Measurements from ENCODE around the gene GTF3C5.
"Not testable (repeated sequence)": the region's sequence is repeated elsewhere in the genome, so short reads cannot be mapped to it uniquely, and the experiment has no call there.

The GTF3C5 gene

DNA sequence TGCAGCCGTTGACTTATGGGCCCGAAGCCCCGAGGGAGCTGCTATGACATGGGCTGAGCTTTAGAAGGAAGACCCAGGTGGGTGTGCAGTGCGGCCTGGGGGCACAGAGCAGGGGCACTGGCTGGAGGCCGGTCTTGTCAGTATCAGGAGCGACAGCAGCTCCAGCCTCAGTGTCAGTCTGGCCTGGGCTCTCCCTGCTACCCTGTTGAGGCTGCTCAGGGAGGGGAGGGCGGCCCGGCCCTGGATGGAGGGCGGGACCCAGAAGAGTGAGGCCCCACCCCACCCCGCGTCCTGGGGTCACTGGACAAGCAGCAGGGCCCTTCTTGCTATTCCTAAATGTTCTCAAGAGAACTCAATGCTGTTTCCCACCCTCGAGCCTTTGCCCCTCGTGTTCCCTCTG, 34.3 kb upstream of the GTF3C5 start:
- DNase-seq (ENCODE audit: low spot score) = no peak

DNA sequence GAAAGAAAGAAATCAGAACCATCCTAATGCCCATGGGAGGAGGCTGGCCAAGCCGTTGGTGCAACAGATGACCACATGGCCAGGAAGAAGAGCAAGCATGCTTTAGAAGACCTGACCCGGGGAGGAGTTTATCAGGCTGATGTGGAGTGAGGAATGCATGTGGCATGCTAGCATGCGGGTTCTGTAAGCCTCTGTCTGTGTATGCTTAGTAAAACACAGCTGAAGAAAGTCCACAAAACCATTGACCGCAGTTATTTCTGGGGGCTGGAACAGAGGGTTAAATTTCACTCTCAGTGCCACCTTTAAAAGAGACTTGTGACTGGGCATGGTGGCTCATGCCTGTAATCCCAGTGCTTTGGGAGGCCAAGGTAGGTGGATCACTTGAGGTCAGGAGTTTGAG, 33.2 kb upstream of the GTF3C5 start:
- DNase-seq (ENCODE audit: low spot score) = no peak

- not testable (repeated sequence) for DNase-seq (ENCODE audit: low spot score)
These were observed 32.6 kb upstream of the GTF3C5 start for GRCh38 chr9:132998221-132998620.

- no peak for DNase-seq (ENCODE audit: low spot score)
These were observed 31.8 kb upstream of the GTF3C5 start for GRCh38 chr9:132998831-132999635.

DNA sequence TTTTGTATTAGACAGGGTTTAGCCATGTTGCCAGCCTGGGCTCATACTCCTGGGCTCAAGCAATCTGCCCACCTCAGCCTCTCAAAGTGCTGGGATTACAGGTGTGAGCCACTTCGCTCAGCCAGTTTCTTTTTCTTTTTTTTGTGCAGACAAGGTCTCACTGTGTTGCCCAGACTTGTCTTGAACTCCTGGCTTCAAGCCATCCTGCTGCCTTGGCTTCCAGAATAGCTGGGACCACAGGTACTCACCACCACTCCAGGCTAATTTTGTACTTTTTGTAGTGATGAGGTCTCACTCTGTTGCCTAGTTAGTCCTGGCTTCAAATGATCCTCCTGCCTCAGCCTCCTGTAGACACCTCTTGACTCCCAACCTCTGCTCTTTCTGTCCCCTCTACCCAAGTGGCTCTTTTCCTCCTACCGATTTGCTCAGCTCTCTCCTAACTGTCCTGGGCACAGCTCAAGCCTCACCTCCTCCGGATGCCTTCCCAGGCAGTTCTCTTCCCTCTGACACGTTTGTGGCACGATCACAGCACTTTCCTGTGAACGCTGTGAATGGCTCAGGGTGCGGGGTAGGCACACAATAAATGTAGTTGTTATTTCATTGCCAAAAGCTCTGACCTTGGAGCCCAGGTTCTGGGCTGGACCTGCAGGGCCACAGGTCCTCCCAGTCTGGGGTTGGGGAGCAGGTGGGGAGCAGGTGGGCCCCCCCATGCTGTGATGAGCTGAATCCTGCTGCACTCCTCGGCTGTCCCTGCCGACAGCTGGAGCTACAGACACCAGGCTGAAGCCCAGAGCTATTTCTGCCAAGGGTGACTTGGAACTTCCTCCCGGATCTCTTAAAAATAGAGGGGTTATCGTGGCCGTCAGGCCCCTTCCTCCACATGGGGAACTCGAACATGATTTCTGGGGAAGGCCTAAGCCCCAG, 28.4 kb upstream of the GTF3C5 start:
- no peak for DNase-seq (ENCODE audit: low spot score)

- no peak for DNase-seq (ENCODE audit: low spot score)
These were observed 27.7 kb upstream of the GTF3C5 start for GRCh38 chr9:133003071-133003461.

GRCh38 chr9:133003671-133004090, 27.1 kb upstream of the GTF3C5 start:
- no peak for DNase-seq (ENCODE audit: low spot score)

DNA sequence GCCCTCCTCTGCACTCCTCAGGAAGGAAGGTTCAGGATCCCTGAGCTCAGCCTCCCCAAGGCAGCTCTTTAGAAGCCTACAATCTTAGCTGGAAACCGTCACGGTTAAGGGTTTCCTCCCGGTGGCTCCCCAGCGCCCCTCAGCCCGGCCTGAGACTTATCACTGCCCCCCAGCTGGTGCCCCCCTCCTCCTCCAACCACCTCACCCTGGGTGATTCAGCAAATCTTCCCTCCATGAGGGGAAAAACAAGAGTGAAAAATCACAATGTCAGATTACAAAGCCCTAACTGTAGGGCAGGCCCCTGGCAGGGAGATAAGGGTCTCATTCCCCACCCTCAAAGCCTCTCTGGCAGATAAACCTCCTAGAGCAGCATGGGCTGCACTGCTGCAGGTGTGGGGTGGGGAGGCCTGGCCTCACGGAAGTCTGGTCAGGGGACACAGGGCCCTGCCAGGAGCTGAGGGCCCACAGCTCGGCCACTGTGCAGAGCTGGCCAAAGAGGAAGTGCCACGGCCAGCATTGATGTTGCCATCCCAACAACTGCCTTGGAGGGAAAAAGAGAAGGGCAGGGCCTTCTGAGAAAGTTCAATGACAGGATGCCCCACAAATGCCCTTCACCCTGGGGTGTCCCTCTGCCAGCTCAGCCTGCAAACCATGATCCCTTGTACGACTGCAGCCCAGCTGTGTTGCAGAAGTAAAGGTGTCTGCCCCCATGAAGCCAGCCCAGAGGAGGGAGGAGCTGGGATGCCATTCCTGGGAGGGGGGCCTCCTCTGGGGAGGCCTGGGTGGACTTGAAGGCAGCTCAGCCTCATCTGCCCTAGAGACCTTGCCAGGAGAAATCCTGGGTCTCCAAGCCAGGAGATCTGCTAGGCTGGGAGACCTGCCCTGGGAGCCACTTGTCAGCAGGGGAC, 26.5 kb upstream of the GTF3C5 start:
- peak; percentile 9 for DNase-seq (ENCODE audit: low spot score)

GRCh38 chr9:133004999-133005760, 25.6 kb upstream of the GTF3C5 start:
- no peak for DNase-seq (ENCODE audit: low spot score)

DNA sequence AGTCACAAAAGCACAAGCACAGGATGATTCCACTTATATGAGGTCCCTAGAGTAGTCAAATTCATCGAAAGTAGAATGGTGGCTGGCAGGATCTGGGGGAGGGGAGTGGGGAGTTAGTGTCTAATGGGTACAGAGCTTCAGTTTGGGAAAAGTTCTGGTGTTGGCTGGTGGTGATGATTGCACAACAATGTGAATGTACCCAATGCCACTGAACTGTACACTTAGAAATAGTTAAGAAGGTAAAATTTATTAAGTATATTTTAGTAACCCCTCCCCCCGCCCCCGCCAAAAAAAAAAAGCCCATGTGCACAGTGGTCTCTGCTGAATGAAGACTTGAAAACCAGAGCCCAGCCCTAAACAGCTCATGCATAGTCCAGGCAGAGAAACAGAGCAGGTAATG, 24.8 kb upstream of the GTF3C5 start:
- no peak for DNase-seq (ENCODE audit: low spot score)

GRCh38 chr9:133006731-133007352, 24.0 kb upstream of the GTF3C5 start:
- DNase-seq (ENCODE audit: low spot score) = no peak

DNA sequence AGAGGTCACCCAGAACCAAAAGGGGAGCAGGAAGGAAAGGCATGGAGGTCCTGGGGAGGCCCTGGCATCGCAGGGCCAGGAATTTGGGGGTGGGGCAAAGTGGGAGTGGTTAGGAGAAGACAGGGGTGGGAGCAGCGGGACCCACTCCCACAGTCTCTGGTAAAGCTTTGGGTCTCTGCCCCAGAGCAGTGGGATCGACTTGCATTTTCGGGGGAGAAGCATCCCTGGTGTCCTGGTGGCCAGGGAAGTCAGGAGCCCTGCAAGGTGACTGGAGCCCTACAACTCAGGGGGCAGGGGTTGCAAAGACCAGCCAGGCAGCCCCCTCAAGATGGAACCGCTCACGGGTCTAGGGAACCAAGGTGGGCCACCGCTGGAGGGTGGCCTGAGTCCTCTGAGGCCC, 22.4 kb upstream of the GTF3C5 start:
- no peak for DNase-seq (ENCODE audit: low spot score)

- no peak for DNase-seq (ENCODE audit: low spot score)
These were observed 22.0 kb upstream of the GTF3C5 start for GRCh38 chr9:133008824-133009223.

- DNase-seq (ENCODE audit: low spot score) = no peak
These were observed 20.8 kb upstream of the GTF3C5 start for GRCh38 chr9:133009906-133010582.

GRCh38 chr9:133014696-133015095, 16.1 kb upstream of the GTF3C5 start:
- no peak for DNase-seq (ENCODE audit: low spot score)

DNA sequence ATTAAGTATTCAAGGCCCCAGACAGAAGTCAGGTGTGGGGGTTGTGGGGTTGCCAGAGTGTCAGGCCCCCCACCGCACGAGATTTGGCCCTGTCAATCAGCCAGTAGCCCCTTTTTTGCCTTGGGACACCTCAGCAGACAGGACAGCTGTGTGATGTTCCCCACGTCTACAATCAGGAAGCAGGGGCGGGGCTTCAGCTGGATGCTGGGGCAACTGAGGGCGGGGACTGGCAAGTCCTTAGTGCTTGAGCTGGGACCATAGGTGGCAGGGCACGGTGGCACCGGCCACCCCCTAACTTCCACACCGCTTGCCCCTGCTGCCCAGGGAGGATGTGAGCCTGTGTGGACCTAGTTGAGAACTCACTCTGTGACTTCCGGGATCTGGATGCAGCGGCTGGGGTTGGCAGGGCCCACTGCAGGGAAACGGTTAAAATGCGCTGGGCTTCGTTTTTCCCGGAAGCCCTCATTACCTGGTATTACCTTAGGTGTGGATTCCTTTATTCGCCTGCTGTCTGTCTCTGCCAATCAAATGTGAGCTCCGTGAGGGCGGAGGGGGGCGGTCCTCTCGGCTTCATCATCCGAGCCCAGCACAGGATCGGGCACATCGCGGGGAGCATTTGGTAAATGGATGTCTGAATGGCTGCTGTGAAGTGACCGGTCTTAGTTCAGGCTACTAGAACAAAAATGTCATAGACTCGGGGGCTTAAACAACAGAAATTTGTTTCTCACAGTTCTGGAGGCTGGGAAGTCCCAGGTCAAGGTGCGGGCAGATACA, 7.5 kb upstream of the GTF3C5 start:
- no peak for DNase-seq (ENCODE audit: low spot score)

- no peak for DNase-seq (ENCODE audit: low spot score)
These were observed 4.4 kb upstream of the GTF3C5 start for GRCh38 chr9:133026426-133026825.

DNA sequence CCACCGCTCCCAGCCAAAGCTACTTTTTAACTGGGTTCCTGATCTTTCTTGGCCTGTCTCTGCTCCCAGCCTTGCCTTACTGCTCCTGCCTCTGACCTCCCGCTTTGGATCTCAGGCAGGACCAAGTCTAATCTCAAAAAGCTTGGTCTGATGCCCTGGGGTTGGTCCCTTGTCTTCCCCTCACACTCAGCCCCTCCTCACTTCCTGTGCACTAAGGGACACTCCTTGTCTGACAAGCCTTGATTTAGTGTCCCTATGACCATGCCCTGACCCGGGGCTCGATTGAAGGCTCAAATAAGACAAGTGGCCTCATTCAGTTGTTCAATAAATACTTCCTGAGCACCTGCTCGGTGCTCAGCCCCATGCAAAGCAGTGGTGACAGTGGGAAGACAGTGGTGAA, 3.7 kb upstream of the GTF3C5 start:
- DNase-seq (ENCODE audit: low spot score) = no peak

DNA sequence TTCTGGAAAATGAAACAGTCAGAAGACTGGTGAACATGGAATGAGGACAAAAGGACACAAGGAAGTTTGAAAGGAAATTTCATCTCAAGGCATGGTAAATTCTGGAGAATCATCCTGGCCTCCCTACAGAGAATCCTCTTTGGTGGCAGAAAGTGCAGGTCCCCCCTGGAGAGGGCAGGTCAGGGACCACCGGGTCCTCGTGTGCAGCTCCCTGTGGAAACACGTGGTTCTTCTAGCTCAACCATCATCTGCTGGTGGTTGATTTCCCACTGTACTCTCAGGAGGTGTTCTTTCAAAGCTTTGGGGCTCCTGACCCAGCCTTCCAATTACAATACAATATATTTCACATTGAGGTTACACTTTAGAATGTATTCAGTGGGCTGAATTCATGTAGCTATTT, 2.6 kb upstream of the GTF3C5 start:
- DNase-seq (ENCODE audit: low spot score) = no peak

GRCh38 chr9:133029994-133030316, 842 bp upstream of the GTF3C5 start:
- DNase-seq (ENCODE audit: low spot score) = no peak

Data from pons (tissue), 1 donor.